ENCODE measurements around the gene EVL.
"Not testable (repeated sequence)": the region's sequence is repeated elsewhere in the genome, so short reads cannot be mapped to it uniquely, and the experiment has no call there.

The EVL gene

DNA sequence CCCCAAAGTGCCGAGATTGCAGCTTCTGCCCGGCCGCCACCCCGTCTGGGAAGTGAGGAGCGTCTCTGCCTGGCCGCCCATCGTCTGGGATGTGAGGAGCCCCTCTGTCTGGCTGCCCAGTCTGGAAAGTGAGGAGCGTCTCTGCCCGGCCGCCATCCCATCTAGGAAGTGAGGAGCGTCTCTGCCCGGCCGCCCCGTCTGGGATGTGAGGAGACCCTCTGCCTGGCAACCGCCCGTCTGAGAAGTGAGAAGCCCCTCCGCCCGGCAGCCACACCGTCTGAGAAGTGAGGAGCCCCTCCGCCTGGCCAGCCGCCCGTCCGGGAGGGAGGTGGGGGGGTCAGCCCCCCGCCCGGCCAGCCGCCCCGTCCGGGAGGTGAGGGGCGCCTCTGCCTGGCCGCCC is 115.4 kb downstream of the EVL start:
- DNase-seq, result not testable (repeated sequence)

DNA sequence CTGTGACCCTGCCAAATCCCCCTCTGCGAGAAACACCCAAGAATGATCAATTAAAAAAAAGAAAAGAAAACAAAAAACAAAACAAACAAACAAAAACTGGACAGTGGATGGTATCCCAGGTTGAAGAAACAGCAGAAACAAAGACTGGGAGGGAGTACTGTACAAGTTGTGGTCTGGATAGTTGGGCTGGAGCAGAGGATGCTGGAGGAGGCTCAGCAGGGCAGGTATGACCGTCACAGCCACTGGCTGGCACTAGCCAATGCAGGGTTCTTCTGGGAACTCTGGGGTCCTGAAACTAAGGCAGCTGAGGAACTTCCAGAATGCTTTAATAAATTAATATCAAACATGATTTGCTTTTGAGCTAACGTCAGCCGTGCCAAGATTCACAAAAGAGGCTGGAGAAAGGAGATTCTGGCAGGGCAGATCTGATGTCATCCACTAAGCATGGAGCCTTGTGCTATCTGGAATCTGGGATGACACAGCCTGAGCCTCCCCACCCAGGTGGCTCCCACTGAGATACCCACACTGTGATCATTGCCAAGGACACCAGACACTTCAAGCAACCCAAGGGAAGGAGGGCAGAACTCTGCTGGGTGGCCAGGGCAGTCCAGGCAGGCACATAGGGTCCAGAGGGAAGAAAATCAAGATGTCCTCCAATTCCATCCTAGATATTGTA is 116.8 kb downstream of the EVL start:
- not testable (repeated sequence) for DNase-seq

GRCh38 chr14:100187247-100187833 is 122.1 kb downstream of the EVL start:
- DNase-seq, result no peak

DNA sequence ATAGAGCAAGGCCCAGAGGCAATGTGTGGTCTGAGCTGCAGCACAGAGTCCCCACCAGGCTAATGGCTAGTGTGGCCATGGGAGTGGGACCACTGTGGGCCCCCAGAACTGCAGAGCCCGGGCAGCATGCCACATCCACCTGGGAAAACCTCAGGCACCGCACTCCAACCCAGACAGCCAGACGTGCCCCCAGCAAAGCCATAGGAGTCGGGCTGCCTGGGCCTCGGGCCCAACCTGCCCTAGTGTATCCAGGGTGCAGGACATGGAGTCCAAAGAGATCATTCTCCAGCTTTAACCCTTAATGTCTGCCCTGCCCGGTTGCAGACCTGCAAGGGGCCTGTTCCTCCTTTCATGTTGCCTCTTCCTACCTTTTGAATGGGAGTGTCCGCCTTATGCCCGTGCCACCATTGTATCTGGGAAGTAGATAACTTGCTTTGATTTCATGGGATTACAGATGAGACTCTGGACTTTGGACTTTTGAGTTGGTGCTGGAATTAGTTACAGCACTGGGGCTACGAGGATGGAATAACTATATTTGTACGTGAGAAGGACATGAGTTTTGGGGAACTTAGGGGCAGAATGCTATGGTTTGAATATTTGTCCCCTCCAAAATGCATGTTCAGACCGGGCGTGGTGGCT is 123.3 kb downstream of the EVL start:
- no peak for DNase-seq

- DNase-seq, result no peak
Observed at GRCh38 chr14:100190126-100190525, 124.9 kb downstream of the EVL start.

- DNase-seq, result no peak
Observed at GRCh38 chr14:100191584-100192249, 126.5 kb downstream of the EVL start.

DNA sequence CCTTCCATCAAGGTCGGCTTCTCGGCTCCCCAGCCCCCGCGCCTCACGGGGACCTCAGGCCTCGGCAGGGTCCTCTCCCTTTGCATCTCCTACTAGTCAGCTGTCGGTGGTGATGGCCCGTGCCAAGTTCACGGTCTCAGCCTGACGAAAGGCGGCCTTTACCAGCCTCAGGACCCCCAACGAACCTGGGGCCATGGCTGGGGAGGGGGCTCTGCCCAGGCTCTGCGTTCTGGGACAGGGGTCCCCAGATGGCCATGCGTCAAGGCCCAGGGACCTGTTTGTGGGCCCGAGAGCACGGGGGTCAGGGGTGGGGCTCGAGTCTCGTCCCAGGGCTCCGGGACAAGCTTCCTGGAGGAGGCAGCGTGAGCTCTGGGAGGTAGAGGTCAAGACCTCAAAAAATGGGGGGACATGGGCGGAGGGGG is 127.0 kb downstream of the EVL start:
- no peak for DNase-seq

DNA sequence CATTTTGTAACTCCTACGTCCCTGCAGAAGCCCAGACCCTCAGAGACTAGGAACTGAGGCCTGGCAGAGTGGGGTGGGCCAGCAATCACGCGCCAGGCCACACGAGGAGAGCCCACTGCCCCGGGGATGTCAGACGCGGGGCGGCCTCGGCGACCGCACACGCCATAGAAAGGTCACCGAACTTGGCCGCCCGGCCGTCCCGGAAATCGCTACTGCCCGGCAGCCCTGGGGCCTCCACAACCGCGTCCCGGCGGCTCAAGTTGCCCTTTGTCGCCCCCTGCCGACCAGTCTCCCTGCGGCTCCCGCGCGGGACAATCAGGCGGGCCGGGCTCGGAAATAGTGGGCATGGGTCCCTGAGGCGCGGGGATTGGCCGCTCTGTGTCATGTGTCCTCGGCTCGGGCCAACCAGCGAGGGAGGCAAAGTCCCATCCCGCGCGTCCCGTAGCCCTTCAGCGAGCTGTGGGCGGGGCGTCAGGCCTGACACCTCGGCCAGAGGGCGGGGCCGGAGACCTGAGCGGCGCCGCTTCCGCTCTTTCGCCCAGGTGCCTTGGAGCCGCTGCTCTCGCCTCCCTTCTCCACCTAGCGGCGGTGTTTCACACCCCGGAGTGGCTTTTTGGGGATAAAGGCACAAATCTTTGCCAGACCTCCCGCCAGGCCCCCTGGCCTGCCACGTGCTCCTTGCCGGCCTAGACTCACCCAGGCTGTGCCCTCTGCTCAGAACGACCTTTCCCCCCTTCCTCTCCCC is 127.6 kb downstream of the EVL start:
- DNase-seq, result peak; percentile 97

Data from 8988T (cell line).